ENCODE results near the gene MRPS27.

The MRPS27 gene

GRCh38 chr5:72292411-72292810 is 27.6 kb downstream of the MRPS27 start:
- H3K36me3 ChIP-seq (ENCODE audit: control insufficient read depth, insufficient read depth, low read length): peaks cover 2% of the 10 kb centered on the region; the same call in 1 of the 2 replicates
- no peaks in the 10 kb centered on the region for H3K4me1 ChIP-seq (ENCODE audit: control insufficient read depth, insufficient read depth, low read length)
- no peaks in the 10 kb centered on the region for H3K27me3 ChIP-seq (ENCODE audit: control insufficient read depth, insufficient read depth, low read length)
- H3K27ac ChIP-seq (ENCODE audit: low read length): no peak overlapping the region
- no peak for DNase-seq (ENCODE audit: low read depth, low spot score)
- WGBS (ENCODE audit: insufficient coverage, insufficient read length): no CpG with 5 or more reads among the region's 1 CpG
- no peaks in the 10 kb centered on the region for H3K9me3 ChIP-seq (ENCODE audit: control insufficient read depth, insufficient read depth, low read length)
- H3K4me3 ChIP-seq (ENCODE audit: low read length): no peak overlapping the region

GRCh38 chr5:72291601-72292000 is 28.4 kb downstream of the MRPS27 start:
- peaks cover 2% of the 10 kb centered on the region; the same call in 1 of the 2 replicates for H3K36me3 ChIP-seq (ENCODE audit: control insufficient read depth, insufficient read depth, low read length)
- WGBS (ENCODE audit: insufficient coverage, insufficient read length): no CpG with 5 or more reads among the region's 3 CpGs
- no peaks in the 10 kb centered on the region for H3K4me1 ChIP-seq (ENCODE audit: control insufficient read depth, insufficient read depth, low read length)

DNA sequence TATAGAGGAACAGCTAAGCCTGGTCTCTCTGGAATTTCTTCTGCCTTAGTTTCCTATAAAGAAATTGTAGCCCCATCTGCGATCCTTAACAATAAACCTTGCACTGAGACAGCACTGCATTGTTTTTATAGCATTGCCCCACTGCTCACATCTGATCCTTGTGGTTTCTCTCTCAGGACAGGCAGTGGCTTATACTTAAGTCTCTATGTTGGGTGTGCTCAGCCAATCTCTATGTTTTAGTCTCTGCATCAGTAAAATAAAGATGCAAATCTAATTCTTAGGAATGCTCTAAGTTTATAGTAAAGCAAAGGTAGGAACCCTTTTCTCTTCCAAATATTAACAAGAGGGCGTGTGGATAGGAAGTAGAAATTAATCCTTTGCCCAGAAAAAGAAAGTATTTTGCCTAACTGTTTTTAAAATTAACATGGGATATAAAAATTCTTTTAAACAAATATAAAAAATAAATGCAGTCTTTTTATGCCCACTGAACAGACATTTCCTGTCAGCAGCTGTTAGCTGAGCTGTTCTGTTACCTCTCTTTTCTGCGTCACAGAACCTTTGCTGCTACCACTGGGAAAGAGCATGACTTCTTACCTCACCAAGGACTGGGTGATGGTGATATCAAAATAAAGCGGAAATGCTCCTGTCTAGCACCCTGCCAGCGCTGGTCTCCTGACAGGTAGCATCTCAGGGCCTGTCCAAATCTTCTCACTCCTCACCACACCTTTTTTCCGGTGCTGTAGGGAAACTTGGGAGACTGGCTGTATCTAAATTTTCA is 29.5 kb downstream of the MRPS27 start:
- no peak overlapping the region for H3K4me3 ChIP-seq (ENCODE audit: low read length)
- no peaks in the 10 kb centered on the region for H3K27me3 ChIP-seq (ENCODE audit: control insufficient read depth, insufficient read depth, low read length)
- H3K36me3 ChIP-seq (ENCODE audit: control insufficient read depth, insufficient read depth, low read length): peaks cover 2% of the 10 kb centered on the region; the same call in 1 of the 2 replicates
- DNase-seq (ENCODE audit: low read depth, low spot score): no peak
- no CpG with 5 or more reads among the region's 6 CpGs for WGBS (ENCODE audit: insufficient coverage, insufficient read length)
- H3K27ac ChIP-seq (ENCODE audit: low read length): no peak overlapping the region
- H3K4me1 ChIP-seq (ENCODE audit: control insufficient read depth, insufficient read depth, low read length): no peaks in the 10 kb centered on the region
- H3K9me3 ChIP-seq (ENCODE audit: control insufficient read depth, insufficient read depth, low read length): no peaks in the 10 kb centered on the region

More at GRCh38 chr5:72291601-72292000, 28.4 kb downstream of the MRPS27 start:
- H3K27ac ChIP-seq (ENCODE audit: low read length): no peak overlapping the region
- H3K9me3 ChIP-seq (ENCODE audit: control insufficient read depth, insufficient read depth, low read length): no peaks in the 10 kb centered on the region
- no peaks in the 10 kb centered on the region for H3K27me3 ChIP-seq (ENCODE audit: control insufficient read depth, insufficient read depth, low read length)
- H3K4me3 ChIP-seq (ENCODE audit: low read length): no peak overlapping the region
- DNase-seq (ENCODE audit: low read depth, low spot score): no peak

- no peak for DNase-seq (ENCODE audit: low read depth, low spot score)
- H3K36me3 ChIP-seq (ENCODE audit: control insufficient read depth, insufficient read depth, low read length): peaks cover 2% of the 10 kb centered on the region; the same call in 1 of the 2 replicates
Observed at GRCh38 chr5:72288924-72289323, 31.1 kb downstream of the MRPS27 start.

GRCh38 chr5:72286798-72287197 is 33.2 kb downstream of the MRPS27 start:
- no peak for DNase-seq (ENCODE audit: low read depth, low spot score)
- Histone ChIP-seq H3K27me3 (ENCODE audit: control insufficient read depth, insufficient read depth, low read length) (no peaks in the 10 kb centered on the region), H3K4me3 (ENCODE audit: low read length) (no peak overlapping the region), H3K27ac (ENCODE audit: low read length) (no peak overlapping the region), H3K36me3 (ENCODE audit: control insufficient read depth, insufficient read depth, low read length) (no peaks in the 10 kb centered on the region; the same call in 1 of the 2 replicates), H3K9me3 (ENCODE audit: control insufficient read depth, insufficient read depth, low read length) (no peaks in the 10 kb centered on the region), H3K4me1 (ENCODE audit: control insufficient read depth, insufficient read depth, low read length) (no peaks in the 10 kb centered on the region)
- no CpG with 5 or more reads among the region's 5 CpGs for WGBS (ENCODE audit: insufficient coverage, insufficient read length)

More at GRCh38 chr5:72288924-72289323, 31.1 kb downstream of the MRPS27 start:
- no peak overlapping the region for H3K27ac ChIP-seq (ENCODE audit: low read length)
- WGBS (ENCODE audit: insufficient coverage, insufficient read length): no CpG with 5 or more reads among the region's 2 CpGs
- H3K27me3 ChIP-seq (ENCODE audit: control insufficient read depth, insufficient read depth, low read length): no peaks in the 10 kb centered on the region
- H3K9me3 ChIP-seq (ENCODE audit: control insufficient read depth, insufficient read depth, low read length): no peaks in the 10 kb centered on the region
- no peaks in the 10 kb centered on the region for H3K4me1 ChIP-seq (ENCODE audit: control insufficient read depth, insufficient read depth, low read length)
- H3K4me3 ChIP-seq (ENCODE audit: low read length): no peak overlapping the region

- no peak for DNase-seq (ENCODE audit: low read depth, low spot score)
- H3K27me3 ChIP-seq (ENCODE audit: control insufficient read depth, insufficient read depth, low read length): no peaks in the 10 kb centered on the region
- no peak overlapping the region for H3K27ac ChIP-seq (ENCODE audit: low read length)
- WGBS (ENCODE audit: insufficient coverage, insufficient read length): no CpG with 5 or more reads among the region's 3 CpGs
- H3K9me3 ChIP-seq (ENCODE audit: control insufficient read depth, insufficient read depth, low read length): no peaks in the 10 kb centered on the region
- H3K4me1 ChIP-seq (ENCODE audit: control insufficient read depth, insufficient read depth, low read length): no peaks in the 10 kb centered on the region
- H3K4me3 ChIP-seq (ENCODE audit: low read length): no peak overlapping the region
- H3K36me3 ChIP-seq (ENCODE audit: control insufficient read depth, insufficient read depth, low read length): no peaks in the 10 kb centered on the region; the same call in 1 of the 2 replicates
Observed at GRCh38 chr5:72285424-72285821, 34.6 kb downstream of the MRPS27 start.

DNA sequence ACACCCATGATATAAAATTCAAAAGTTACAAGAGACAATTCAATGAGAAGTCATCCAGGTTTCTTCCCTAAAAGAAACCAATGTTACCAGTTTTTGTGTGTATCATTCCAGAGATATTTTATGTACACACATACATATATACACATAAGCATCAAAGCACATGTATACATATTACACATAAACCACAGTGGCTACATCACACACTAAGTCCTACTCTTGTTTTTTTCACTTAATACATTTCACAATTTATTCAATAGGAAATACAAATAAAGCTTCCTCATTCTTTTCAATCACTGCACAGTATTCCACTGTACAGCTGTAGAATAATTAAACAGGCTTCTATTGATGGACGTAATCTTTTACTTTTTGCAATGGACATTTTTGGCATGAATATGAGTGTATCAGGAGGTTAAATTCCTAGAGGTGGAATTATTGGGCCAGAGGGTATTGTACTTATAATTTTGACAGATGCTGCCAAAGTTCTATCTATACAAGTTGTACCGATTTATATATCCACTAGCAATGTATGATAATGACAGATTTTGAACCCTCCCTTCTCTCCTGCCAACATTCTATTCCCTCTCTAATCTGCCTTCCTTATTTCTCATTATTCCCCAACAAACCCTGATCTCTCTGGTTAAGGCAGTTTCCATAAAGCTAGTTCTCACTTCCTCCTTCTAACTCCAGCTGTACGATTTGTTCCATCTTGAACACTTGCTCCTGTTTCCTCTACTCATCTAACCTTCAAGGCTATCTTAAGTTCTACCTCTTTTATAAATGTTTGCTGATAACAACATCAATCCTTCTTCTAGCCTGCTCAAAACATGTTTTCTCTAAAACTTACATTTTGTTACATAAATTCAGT is 35.2 kb downstream of the MRPS27 start:
- Histone ChIP-seq H3K9me3 (ENCODE audit: control insufficient read depth, insufficient read depth, low read length) (no peaks in the 10 kb centered on the region), H3K27me3 (ENCODE audit: control insufficient read depth, insufficient read depth, low read length) (no peaks in the 10 kb centered on the region), H3K36me3 (ENCODE audit: control insufficient read depth, insufficient read depth, low read length) (no peaks in the 10 kb centered on the region; the same call in 1 of the 2 replicates), H3K4me1 (ENCODE audit: control insufficient read depth, insufficient read depth, low read length) (no peaks in the 10 kb centered on the region), H3K4me3 (ENCODE audit: low read length) (no peak overlapping the region), H3K27ac (ENCODE audit: low read length) (no peak overlapping the region)
- WGBS (ENCODE audit: insufficient coverage, insufficient read length): no CpG with 5 or more reads among the region's 3 CpGs
- DNase-seq (ENCODE audit: low read depth, low spot score): no peak

DNA sequence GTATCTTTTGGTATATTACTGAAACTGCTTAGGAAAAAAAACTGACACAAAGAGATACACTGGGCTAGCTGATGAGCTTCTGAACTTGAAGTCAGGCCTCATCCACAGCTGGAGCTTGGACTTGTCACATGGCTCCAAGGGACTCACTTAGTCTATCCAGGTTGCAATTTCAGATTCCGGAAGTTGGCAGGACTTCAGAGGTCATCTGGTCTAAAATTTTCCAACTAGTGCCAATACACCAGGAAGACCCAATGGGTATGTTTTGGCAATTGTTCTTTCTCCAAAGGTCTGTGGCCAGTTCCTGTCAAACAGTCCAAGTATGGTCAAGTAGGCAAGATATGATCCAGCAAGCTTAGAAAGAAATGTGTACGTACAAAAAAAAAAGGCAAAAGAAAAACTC is 36.7 kb downstream of the MRPS27 start:
- H3K9me3 ChIP-seq (ENCODE audit: control insufficient read depth, insufficient read depth, low read length): no peaks in the 10 kb centered on the region
- WGBS (ENCODE audit: insufficient coverage, insufficient read length): no CpG with 5 or more reads among the region's 2 CpGs
- DNase-seq (ENCODE audit: low read depth, low spot score): no peak
- no peaks in the 10 kb centered on the region for H3K36me3 ChIP-seq (ENCODE audit: control insufficient read depth, insufficient read depth, low read length)
- no peaks in the 10 kb centered on the region for H3K27me3 ChIP-seq (ENCODE audit: control insufficient read depth, insufficient read depth, low read length)
- no peak overlapping the region for H3K27ac ChIP-seq (ENCODE audit: low read length)
- H3K4me1 ChIP-seq (ENCODE audit: control insufficient read depth, insufficient read depth, low read length): no peaks in the 10 kb centered on the region
- no peak overlapping the region for H3K4me3 ChIP-seq (ENCODE audit: low read length)

DNA sequence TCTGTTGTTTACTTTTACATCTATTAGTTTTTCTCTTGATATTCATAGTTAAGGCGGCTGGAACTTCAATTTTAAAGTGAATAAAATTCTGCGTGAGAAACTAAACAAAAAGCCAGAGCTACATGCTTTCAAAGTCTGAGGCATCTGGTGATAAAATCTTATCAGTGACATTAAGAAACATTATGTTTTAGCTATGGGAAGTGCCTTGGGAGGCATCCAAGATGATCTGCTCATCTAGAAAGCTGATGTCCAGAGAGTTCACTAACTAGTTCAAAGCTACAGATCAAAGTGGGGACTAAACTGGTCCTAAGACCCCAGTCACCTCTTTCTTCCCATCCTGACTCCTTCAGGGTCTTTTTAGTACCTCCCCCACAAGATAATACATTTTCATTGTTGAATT is 37.2 kb downstream of the MRPS27 start:
- no peaks in the 10 kb centered on the region for H3K27me3 ChIP-seq (ENCODE audit: control insufficient read depth, insufficient read depth, low read length)
- no peak overlapping the region for H3K4me3 ChIP-seq (ENCODE audit: low read length)
- H3K9me3 ChIP-seq (ENCODE audit: control insufficient read depth, insufficient read depth, low read length): no peaks in the 10 kb centered on the region
- no peak for DNase-seq (ENCODE audit: low read depth, low spot score)
- H3K27ac ChIP-seq (ENCODE audit: low read length): no peak overlapping the region
- no CpG with 5 or more reads among the region's 2 CpGs for WGBS (ENCODE audit: insufficient coverage, insufficient read length)
- H3K36me3 ChIP-seq (ENCODE audit: control insufficient read depth, insufficient read depth, low read length): no peaks in the 10 kb centered on the region
- no peaks in the 10 kb centered on the region for H3K4me1 ChIP-seq (ENCODE audit: control insufficient read depth, insufficient read depth, low read length)

GRCh38 chr5:72281764-72282499 is 38.1 kb downstream of the MRPS27 start:
- H3K36me3 ChIP-seq (ENCODE audit: control insufficient read depth, insufficient read depth, low read length): no peaks in the 10 kb centered on the region
- H3K27ac ChIP-seq (ENCODE audit: low read length): no peak overlapping the region
- 100% methylated on average over 2 of the region's 3 CpGs for WGBS (ENCODE audit: insufficient coverage, insufficient read length)
- no peaks in the 10 kb centered on the region for H3K4me1 ChIP-seq (ENCODE audit: control insufficient read depth, insufficient read depth, low read length)
- no peak overlapping the region for H3K4me3 ChIP-seq (ENCODE audit: low read length)
- H3K9me3 ChIP-seq (ENCODE audit: control insufficient read depth, insufficient read depth, low read length): no peaks in the 10 kb centered on the region
- H3K27me3 ChIP-seq (ENCODE audit: control insufficient read depth, insufficient read depth, low read length): no peaks in the 10 kb centered on the region
- no peak for DNase-seq (ENCODE audit: low read depth, low spot score)
